ENCODE measurements around the gene GPR108.
A peak's percentile ranks its signal among the peaks of the same experiment; 100 is the strongest.
"Not testable (repeated sequence)": the region's sequence is repeated elsewhere in the genome, so short reads cannot be mapped to it uniquely, and the experiment has no call there.

Gene GPR108

GRCh38 chr19:6761053-6761676, 23.8 kb upstream of the GPR108 start:
- no peak for DNase-seq (ENCODE audit: low spot score)

- no peak for DNase-seq (ENCODE audit: low spot score)
These were observed 23.2 kb upstream of the GPR108 start for GRCh38 chr19:6760606-6761005.

GRCh38 chr19:6754653-6755463, 17.5 kb upstream of the GPR108 start:
- no peak for DNase-seq (ENCODE audit: low spot score)

DNA sequence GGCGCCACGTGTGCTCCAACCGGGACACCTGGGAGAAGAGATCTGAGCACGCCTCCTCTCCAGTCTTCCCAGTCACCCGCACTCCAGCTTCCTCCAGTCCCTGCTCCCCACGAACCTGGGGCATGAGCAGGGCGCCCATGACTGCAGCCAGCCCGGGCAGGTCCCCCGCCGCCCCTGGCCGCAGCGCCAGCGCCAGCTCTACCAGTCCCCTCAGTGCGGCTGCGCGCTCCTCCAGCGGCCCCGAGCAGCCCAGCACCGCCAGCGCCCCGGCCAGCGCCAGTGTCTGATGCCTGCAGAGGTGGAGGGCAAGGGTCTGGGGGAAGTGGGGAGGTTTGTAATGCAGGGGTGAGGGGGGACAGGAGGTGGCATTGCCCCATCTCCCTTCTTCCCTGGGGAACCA, 16.8 kb upstream of the GPR108 start:
- no peak for DNase-seq (ENCODE audit: low spot score)

- peak; percentile 68 for DNase-seq (ENCODE audit: low spot score)
These were observed 16.0 kb upstream of the GPR108 start for GRCh38 chr19:6753178-6754031.

DNA sequence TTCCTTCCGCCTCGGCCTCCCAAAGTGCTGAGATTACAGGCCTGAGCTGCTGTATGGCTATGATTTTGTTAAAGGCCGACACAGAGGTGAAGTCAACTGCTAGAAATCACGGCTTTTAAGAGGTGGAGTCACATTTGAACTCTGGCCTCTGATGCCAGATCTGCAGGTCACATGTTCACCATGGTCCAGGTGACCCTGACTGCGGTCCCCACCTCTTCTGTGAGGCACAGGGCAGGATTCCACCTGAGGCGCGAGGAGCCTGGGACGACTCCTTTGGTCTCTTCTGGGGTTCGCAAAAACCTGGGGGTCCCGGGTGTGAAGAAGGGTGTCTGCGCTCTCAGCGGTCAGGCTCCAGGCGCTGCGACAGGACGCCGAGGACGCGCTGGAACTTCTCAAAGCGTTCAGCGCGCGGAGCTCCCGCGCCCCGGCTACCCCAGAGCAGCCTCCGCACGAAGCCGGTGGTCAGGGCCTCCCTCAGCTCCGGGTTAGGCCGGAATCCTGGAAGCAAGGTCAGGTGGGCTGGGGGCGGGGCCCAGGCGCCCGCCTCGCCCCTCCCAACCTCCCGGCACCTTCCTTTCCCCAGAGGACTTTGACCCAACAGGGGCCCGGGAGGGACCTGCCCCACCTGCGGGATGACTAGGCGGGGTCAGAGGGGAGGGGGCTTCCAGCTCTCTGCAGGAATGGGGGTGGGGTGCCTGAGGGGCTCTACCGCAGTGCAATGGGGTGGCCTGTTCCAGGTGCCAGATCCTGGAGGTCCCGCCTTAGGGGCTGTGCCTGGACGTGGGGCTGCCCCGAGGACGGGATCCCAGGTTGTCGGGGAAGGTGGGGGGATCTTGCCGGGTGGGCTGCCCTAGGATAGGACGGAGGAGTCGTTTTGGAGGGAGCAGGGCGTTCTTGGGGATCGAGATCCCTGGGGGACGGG, 15.1 kb upstream of the GPR108 start:
- no peak for DNase-seq (ENCODE audit: low spot score)

DNA sequence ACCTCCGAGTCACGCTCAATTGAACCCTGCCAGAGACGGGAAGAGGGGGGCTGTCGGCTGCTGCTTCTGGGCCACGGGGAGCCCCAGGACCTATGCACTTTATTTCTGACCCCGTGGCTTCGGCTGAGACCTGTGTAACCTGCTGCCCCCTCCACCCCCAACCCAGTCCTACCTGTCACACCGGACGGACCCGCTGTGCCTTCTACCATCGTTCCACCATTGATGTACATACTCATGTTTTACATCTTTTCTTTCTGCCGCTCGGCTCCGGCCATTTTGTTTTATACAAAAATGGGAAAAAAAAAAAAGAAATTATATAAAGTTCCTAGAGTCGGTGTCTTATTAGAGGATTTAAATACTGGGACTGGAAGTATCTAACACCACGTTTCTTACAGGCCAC, 13.8 kb upstream of the GPR108 start:
- DNase-seq (ENCODE audit: low spot score) = no peak

DNA sequence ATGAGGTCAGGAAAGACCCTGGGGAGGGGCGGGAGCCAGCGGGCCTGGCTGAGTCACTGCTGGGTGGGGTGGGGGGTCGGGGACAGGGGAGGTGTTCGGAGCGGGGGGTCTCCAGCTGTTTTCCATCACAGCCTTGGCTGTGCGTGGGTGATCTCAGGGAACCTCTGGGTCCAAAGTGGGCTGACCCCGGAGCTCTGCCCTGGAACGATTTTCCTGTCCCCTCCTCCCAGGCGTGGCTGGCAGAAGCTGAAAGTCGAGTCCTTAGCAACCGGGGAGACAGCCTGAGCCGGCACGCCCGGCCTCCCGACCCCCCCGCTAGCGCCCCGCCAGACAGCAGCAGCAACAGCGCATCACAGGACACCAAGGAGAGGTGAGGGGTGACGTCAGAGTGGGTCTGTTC, 12.7 kb upstream of the GPR108 start:
- no peak for DNase-seq (ENCODE audit: low spot score)

GRCh38 chr19:6748543-6748942, 11.2 kb upstream of the GPR108 start:
- DNase-seq (ENCODE audit: low spot score) = not testable (repeated sequence)

DNA sequence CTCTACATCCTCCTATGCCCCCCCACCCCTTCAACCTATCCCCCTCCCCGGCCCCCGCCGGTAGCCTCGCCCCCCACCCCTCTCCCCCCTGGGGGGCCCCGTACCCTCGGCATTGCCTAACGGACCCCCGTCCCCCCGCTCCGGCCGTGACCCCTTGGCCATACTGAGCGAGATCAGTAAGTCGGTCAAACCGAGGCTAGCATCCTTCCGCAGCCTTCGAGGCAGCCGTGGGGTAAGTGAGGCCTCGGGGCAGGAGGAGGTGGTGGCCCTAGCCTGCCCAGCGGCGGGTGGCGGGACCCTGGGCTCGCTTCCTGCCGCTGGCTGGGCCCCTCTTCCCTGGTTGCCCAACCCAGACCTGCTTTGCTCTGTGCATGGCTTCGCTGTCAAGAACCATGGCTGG, 8.6 kb upstream of the GPR108 start:
- no peak for DNase-seq (ENCODE audit: low spot score)

GRCh38 chr19:6744381-6745301, 7.3 kb upstream of the GPR108 start:
- peak; percentile 79 for DNase-seq (ENCODE audit: low spot score)

DNA sequence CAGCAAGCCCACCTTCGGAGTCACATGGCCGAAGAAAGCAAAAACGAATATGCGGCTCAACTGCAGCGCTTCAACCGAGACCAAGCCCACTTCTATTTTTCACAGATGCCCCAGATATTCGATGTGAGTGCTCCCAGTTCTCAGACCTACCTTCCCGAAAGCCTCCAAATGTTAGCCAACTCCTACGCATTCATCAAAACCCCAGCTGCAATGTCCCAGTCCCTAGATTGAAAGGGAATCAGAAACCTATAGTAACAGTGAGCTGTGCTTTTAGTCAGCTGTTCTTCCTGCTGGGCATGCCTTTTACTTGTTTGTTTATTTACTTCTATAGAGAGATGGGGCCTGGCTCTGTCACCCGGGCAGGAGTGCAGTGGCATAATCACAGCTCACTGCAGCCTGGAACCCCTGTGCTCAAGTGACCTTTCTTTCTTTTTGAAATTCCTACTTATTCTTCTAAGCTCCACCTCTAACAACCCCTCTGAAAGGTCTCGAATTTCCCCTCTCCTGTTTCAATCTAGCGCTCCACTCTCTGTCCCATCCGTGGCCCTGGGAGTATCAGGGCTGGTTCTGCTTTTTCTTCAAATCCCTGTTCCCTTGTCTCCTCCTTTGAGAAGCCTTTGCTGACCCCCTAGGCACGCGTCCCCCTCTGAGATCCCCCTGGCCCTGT, 6.5 kb upstream of the GPR108 start:
- no peak for DNase-seq (ENCODE audit: low spot score)

GRCh38 chr19:6743066-6743465, 5.7 kb upstream of the GPR108 start:
- no peak for DNase-seq (ENCODE audit: low spot score)

DNA sequence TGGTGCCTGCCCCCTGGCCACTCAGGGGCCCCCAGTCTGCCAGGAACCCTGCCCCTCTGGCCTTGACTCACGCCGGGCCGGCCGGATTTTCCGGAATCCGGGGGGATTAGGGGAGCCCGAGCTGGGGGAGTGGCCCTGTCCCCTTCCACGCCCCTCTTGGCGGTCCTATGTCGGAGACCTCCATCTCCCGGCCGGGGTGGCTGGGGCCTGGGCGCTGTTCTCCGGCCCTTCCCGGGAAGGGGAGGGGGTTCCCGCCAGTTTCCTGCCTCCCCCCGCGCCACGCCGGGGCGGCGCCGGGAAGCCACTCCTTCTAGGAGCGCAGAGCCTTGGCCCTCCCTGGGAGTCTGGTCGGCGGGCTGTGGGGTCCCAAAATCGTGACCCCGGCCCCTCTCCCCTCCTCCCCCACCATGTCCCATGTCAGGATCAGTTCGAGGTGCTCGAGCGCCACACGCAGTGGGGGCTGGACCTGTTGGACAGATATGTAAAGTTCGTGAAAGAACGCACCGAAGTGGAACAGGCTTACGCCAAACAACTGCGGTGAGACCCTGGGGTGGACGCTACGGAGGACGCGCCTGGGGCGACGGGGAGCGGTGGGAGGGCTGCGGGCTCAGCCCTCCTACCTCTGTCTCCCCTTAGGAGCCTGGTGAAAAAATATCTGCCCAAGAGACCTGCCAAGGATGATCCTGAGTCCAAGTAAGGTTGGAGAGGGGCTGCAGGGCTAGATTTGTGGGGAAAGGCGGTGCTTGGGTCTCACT, 3.4 kb upstream of the GPR108 start:
- peak; percentile 28 for DNase-seq (ENCODE audit: low spot score)

DNA sequence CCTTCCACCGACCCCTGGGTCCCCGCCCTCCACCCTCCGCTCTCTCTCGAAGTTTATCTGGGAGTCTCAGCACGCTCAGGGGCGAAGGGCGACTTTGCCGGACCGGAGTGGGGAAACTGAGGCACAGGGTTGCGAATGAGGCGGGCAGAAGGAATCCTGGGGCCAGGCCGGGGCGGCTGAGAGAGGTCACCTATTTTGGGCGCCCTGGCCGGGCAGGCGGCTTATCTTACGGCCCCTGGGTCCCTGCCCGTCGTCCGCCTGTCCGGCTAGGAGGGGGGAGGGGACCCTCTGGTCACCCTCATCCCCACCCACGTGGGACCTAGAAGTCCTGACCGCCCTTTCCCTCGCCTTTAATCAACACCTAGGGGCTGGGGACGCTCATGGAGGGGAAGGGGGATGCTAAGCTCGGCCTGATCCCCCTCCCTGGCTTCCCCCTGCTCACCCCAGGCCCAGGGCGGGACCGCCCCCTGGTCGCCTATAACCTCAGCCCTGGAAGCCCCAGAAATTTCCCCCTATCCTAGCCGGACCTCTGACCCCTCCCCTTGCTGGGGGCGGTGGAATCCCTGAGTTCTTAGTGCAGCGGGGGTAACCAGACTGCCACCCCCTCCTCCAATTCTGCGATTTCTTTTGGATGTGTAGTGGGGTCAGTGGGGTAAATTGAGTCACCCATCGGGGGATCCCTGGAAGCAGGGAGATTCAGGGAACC, 2.7 kb upstream of the GPR108 start:
- DNase-seq (ENCODE audit: low spot score) = peak; percentile 21

- DNase-seq (ENCODE audit: low spot score) = peak; percentile 85
These were observed 2.1 kb upstream of the GPR108 start, which contains the start of gene TRIP10 for GRCh38 chr19:6739390-6739882. Gene TRIP10 (plus strand): TSS chr19:6739680. CDS start chr19:6739762, 82 bp downstream.

GRCh38 chr19:6738787-6739389, 1.5 kb upstream of the GPR108 start:
- DNase-seq (ENCODE audit: low spot score) = peak; percentile 60
